HG02973 (cell line): ENCODE data around the gene ZBTB24.

Experiments used
- ATAC-seq: cut with Tn5 transposase; IDR thresholded peaks from one replicate; pipeline ENCODE4 v1.9.1; 2021; ENCODE audit warnings: moderate library complexity; ENCODE audit not compliant: unreplicated experiment

The ZBTB24 gene

DNA sequence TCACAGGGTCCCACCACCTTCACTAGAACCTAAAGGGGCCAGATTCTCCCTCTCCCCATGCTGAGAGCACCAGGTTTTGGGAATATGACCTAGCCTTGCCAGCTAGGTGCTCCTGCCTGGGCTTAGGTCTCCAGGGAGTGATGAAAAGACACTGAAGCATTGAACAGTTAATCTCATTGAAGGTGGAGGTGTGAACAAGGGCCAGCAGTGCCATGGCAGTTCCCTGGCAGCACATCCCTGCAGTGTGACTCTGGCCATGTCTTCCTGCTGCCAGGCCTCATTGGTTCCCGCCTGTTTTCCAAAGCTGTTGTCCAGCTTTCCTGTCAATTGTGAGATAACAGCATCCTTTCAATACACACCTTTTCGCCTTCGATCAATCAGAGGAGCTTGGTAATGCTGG, 53.5 kb downstream of the ZBTB24 start:
- no peak for ATAC-seq

DNA sequence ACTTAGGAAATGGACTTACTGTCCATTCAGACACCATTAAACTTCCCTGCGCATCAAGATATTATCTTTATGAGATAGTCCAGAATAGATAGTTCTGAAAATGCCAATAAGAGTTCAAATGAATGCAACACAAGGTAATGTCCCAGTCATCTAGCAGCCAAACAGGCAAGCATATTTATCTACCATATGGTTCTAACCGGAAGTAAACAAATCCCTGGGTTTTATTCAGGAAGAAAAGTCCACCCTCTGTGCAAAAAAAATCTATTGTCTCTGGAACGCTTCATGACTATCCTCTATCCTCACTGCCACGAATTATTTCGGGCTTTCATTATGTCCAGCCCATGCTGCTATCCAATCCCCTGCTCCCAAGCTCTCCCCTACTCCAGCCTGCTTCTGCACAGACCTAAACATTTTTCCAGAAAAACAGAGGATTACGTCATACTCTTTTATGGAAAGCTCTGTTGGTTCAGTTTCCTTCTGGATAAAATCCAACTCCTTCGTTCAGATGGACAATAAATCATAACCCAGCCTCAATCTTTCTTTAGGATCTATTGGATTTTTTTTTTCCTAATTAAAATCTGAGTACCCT, 54.0 kb downstream of the ZBTB24 start:
- ATAC-seq = no peak

GRCh38 chr6:109424946-109425345, 58.1 kb downstream of the ZBTB24 start:
- no peak for ATAC-seq

DNA sequence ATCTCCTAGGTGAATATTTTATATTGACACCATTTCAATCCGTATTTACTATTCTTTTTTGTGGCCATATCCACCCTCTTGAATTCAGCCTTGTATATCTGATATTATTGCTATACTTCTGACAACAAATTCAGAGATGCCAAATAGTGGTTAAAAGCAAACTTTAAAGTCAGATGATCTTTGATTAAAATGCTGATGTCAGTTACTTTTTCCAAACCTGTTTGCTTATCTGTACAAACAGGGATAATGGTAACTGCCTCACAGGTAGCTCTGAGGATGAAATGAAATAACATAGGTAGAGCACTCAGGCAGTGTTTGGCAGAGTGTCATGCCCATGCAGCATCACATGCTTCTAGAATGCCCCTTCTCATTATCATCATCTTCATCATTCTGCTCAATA, 61.8 kb downstream of the ZBTB24 start:
- no peak for ATAC-seq

DNA sequence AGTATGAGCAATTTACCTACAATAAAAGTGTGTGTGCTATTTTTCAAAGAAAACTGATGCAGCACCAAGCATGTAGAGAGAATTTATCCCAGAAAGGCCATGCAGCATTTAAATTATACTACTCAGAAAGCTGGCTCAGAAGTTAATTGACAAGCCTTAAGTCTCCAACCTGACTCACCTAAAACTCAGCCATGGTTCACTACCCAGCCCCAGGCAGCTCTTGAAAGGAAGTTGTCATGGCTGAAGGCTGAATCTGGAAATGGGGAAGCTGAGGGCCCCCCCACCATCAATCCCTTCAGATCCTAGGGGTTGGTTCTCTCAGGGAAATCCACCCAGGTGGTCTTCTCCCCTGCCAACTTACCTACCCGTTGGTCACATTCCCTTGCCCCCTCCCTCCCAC, 62.3 kb downstream of the ZBTB24 start:
- no peak for ATAC-seq

GRCh38 chr6:109417646-109418045, 65.4 kb downstream of the ZBTB24 start:
- no peak for ATAC-seq
